DMS53 (cell line): ENCODE results near the gene RNF8.

Source experiments
- DNase-seq: peaks from one replicate; lab custom pipeline; 2025; lab: John Stamatoyannopoulos, UW

Gene RNF8

DNA sequence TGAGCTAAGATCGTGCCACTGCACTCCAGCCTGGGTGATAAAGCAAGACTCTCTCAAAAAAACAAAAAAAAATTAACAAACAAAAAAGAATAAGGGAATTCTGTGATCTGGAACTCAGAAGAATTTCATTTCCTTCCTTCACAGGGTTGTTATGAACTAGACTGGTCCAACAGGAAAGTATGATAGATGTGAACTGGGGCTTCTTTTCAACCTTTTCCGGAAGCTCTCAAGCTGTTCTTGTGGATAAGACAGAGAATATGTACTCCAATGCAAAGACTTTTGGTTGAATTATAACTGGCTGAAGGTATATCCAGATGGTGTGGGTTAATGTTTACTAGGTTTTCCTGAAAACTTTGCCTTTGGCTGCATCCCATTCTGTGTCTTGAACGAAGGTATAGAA is 5.3 kb downstream of the RNF8 start:
- no peak for DNase-seq

DNA sequence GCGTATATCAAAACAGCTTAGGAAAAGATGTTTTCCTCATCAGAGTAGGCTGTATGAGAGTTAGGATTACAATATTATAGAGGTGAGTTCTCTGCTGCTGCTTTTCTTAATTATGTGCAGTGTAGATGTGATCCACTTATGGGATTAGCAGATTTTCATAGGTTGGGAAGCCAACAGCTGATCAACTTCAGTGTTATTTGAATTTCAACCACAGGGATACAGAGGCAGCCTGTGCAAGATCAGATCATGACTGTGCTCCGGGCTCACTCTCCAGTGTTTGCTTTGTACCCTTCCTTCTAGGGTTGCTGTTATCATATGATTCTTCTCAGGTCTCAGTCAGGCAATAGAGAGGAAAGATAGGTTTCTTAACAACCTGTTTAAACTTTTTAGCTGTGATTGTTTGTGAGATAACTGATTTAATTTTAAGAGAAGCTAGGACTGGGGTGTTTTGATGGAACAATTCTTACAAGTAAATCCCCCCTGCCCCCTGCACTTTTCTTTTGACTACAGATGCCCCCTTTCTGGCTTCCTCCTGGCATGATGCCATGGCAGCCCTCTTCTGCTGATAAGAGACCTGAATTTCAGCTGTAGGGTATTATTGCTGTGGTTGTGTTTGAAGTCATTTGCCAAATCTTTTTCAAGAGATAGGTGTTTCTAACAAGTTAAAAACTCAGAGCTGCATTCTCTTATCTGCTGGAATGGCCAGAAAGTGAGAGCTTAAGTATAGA is 8.5 kb downstream of the RNF8 start:
- no peak for DNase-seq

DNA sequence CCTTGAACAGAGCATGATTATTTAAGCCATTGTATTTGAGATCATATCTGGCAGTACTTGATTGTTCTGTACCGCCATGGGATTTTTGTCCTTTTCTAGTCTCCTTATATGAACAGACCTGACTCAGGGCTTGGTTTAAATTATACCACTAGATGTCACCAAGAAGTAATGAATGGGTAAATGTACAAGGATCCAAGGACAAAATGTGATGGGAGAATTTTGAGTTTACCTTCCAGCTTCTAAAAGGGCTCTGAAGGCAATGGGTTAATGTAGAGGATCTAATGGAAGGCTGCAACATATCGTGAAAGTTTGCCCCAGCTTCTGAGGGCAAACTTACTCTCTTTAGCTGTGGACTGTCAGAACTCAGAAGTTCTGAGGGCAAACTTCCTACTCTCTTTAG is 12.0 kb downstream of the RNF8 start:
- no peak for DNase-seq

GRCh38 chr6:37366910-37367309 is 13.1 kb downstream of the RNF8 start:
- no peak for DNase-seq

DNA sequence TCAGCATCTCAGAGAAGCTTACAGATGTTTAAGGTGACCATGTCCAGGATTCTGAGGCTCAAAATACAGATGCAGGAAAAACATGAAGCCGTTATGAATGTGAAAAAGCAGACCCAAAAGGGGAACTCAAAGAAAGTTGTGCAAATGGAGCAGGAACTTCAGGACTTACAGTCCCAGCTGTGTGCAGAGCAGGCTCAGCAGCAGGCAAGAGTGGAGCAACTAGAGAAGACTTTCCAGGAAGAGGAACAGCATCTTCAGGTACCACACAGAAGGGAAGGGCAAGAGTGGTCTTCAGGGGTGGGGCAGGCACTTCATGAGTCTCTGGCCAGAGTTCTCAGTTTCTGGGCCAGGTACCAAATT is 15.2 kb downstream of the RNF8 start:
- no peak for DNase-seq

DNA sequence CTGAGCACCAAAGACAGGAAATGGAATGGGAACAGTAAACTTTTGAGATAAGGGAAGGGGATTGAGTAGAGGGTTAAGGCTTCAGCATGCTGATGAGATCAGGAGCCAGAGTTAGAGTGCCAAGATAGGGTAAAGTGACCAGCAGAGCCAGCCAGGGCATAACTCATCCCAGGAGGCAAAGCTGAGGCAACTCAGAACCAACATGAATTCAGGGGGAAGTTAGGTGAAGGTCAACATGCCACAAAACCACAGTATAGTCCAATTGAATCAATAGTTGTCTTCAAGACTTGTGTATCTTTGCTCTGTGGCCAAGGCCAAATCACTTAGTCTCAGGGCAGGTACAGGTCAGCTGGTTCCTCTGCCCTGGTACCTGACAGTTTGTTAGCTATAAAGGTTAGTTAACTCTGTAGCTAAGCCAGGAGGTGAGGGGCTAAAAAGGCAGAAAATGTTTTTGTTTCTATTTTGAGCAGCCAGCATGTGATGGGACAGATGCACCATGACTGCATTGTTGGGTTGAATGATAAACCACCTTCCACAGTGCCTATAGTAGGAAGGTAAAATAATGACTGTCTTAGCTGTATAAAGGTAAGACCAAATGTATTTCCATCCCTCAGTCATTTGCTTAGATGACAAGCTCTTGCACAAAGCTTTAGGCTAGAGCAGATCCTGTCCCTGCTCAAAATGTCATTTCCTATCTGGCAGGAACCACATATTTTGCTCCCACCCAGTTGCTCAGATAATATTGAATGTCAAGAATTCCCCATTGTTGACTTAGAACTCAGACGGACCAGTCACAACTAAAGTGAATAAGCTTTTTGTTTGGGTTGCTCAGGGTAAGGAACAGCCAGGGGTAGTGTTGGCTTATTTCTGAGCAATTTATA is 15.8 kb downstream of the RNF8 start:
- DNase-seq, result no peak

- no peak for DNase-seq
Measured at GRCh38 chr6:37371154-37372083, 17.6 kb downstream of the RNF8 start.

GRCh38 chr6:37372116-37372515 is 18.3 kb downstream of the RNF8 start:
- no peak for DNase-seq

DNA sequence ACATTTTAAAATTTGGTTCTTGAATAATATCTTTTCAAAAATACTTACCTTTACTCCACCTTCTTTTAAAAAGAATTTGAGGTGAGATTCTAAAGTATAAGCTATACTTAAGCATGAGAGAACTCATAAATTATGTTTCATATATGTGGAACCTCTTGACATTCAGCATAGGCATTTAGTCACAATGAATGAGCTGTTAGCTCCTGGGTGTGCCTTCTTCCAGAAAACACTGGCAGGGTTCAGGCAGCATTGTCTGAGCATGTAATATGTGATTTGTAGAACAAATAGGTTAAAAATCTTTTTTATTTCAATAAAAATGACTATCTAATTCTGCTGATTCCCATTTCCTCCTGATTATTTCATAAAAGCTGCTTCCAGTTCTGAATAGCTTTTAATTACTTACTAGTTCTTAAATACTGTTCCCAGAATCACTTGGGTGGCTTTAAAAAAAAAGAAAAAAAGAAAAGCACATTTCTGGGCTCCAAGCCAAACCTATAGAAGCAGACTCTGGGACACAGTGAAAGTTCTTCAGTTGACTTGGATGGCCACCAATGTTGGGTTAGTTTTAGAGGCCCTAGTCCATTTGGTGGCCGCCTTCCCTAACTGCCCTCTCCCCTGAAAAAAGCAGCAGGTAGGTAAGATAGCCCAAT is 20.2 kb downstream of the RNF8 start:
- no peak for DNase-seq

GRCh38 chr6:37375376-37375775 is 21.6 kb downstream of the RNF8 start:
- no peak for DNase-seq

DNA sequence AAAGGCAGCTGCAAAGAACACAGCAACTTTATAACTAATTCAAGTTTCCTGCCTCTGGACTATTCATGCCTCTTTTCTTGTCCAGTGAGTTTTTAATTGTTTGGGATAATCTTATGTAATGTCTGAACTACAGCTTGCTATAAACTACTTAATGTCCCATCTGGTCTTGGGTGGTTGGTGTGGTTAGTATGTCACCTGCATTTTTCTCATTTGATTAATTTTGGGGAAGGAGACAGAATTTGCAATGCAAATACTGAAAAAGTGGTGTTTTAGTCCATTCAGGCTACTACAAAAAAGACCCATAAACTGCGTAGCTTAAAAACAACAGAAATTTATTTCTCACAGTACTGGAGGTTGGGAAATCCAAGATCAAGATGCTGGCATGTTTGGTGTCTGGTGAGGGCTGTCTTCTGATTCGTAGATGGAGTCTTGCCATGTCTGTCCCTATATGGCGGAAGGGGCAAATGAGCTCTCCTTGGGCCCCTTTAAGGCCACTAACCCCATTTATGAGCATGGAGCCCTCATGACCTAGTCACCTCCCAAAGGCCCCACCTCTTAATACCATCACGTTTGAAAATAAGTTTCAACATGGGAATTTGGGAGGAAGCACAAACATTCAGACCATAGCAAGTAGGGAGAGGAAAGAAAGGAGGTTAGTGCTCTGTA is 22.4 kb downstream of the RNF8 start:
- no peak for DNase-seq

GRCh38 chr6:37381579-37381978 is 27.8 kb downstream of the RNF8 start:
- DNase-seq, result peak; percentile 94

DNA sequence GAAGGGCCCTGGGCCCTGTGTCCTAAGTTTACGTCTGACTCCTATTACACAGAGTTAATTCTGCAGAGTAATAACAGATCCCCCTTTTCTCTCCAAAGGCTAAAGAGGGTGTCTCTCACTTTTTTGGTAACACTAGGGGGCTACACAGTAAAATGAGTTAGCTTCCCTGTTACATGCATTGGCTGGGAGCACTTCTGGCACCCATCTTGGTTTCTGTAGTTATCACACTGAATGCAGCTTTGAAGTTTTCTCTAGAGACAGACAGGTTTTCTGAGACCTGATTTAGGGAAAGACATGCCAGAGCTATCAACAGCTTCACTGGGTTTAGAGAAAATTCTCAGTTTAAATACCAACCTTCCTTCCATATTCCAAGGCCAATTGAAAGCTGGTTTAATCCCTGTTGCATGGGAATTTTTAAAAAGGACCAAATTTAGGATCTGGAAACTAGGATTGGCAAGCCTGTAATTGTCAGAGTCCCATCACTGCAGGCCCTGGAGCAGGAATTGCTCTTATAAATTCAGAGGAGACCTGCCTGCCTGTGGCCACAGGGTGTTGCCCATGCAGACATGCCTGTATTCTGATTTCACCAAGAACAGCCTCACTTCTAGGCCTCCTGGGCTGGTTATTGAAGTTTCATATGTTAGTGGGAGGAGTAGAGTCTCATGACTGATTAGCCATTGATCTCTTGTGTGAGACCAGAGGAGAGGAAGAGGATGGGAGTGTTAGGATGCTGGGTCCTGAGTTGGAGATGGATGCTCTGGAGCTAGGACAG is 29.4 kb downstream of the RNF8 start:
- DNase-seq, result no peak

DNA sequence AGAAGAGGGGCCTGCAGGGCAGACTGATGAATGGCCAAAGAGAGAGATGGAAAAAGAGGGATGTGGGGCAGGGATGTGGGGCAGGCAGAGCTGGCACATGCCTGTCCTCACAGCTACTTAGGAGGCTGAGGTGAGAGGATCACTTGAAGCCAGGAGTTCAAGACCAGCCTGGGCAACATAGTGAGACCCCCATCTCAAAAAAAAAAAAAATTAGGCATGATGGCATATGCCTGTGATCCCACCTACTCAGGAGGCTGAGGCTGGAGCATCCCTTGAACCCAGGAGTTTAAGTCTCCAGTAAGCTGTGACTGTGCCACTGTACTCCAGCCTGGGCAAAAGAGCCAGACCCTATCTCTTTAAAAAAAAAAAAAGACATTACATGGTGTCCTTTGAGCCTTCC is 34.8 kb downstream of the RNF8 start:
- DNase-seq, result no peak

GRCh38 chr6:37389857-37390256 is 36.1 kb downstream of the RNF8 start:
- no peak for DNase-seq

GRCh38 chr6:37391120-37391519 is 37.3 kb downstream of the RNF8 start:
- no peak for DNase-seq

GRCh38 chr6:37392821-37393220 is 39.0 kb downstream of the RNF8 start:
- no peak for DNase-seq

GRCh38 chr6:37393381-37393929 is 39.7 kb downstream of the RNF8 start:
- DNase-seq, result no peak

DNA sequence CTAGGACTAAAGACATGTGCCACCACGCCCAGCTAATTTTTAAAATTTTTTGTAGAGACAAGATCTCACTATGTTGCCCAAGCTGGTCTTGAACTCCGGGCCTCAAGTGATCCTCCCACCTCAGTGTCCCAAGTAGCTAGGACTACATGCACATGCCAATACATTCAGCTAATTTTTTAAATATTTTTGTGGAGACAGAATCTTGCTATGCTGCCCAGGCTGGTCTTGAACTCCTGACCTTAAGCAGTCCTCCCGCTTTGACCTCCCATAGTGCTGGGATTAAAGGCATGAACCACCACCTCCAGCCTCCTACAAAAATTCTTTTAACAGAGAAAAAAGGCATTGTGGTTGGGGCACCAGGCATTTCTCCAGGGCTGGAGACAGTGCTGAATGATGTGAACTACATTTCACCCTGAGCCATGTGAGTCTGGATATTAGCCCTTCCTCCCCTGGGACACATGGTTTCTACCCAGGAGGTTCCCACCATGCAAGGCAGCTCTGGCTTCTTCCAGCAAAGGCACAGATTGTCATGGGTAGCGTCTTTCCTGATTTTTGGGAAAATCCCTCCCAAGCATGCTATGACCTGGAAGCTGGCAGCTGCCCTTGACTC is 42.9 kb downstream of the RNF8 start:
- DNase-seq, result no peak

DNA sequence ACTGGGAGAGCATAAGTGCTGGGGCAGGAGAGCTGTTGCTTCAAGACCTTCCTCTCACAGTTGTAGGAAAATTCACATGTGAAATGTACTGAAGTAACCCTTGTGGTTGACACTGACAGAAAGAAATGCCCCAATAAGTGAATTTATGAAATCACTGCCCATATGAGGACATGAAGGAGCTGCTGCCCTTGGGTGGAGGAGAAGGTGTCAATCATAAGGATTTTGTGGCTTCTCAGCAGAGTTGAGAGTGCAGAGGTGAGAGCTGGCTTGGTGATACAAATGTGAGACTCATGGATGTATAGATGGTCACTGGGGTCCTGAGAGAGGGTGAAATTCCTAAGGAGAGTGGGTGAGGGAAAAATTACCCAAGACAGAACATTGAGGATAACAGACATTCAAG is 45.3 kb downstream of the RNF8 start:
- DNase-seq, result no peak
